Fibroblast of skin of left quadriceps (primary cell): Measurements from ENCODE around the gene LEMD1.
"Not testable (repeated sequence)": the region's sequence is repeated elsewhere in the genome, so short reads cannot be mapped to it uniquely, and the experiment has no call there.

Experiments
- DNase-seq, 2 experiments: peaks; one replicate each; pipeline ENCODE4 v3.0.0-alpha.2; 2013; ENCODE audit warnings: low read depth in 2 of 2

Gene LEMD1

DNA sequence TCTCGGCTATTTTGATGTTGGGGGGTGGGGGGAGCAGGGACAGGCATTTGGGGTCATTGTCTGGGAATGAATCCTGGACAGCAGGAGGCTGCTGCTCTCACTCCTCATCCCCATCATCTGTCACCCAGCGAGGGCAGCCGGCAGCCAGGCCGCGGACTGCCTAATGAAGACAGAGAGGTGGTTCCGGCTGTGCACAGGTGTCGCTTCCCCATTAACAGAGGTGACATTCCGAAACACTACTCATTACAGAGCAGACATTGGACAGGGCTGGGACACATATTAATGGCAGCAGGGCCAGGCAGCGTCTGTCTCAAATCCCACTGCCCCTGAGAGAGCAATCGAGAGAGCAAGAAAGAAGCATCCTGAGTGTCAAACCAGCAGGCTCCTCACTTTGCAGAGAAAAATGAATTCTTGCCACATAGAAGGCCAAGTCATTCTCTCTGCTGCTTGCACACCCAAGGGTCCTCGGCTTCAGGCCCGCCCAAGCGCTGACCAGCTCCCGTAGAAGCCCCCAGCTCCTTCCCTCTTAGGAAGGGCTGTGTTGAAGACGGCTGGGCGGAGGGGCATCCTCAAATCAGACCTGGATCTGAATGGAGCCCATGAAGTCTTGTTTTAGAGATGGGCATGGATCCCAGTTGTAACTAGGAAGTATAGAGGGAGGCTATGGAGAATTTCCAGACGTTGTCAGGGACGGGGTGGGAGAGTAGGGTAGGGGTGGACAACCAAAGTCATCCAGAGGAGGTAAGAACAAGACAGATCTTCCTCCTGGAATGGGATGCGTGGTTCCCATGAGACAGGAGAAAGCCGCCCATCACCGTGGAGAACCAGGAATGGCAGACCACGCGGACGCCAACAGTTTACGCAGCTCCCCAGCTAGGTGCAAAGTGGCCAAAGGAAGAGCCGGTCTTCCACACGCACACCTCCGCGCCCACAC lies 8.2 kb upstream of the LEMD1 start:
- no peak for DNase-seq

- no peak for DNase-seq
These were observed 3.2 kb upstream of the LEMD1 start for GRCh38 chr1:205424901-205425600.

DNA sequence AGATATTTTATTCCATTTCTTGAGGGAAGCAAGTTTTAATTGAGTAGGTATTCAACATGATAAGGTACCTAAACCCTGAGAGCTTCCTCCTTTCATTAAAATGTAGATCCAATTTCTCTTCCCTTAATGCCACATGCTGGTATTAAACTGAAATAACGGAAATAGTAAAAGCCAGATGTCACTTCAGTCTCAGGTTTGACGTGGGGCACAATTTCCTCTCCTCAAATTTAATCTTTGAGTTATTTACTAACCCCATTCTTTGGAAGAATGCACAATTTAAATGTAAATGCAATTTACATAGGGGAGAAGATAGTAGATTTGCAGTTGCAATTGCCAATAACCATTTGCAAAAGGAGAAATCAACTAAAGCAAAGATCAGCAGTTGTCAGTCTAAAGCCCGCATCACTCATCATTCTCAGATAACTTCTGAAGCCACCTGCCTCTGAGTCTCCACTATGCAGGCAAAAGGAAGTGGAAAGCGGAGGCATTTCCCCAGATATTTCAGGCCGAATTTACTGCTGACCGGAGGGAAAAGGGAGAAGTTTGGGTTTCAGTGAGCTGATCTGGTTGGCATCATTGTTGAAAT lies 2.1 kb upstream of the LEMD1 start:
- DNase-seq, result no peak

DNA sequence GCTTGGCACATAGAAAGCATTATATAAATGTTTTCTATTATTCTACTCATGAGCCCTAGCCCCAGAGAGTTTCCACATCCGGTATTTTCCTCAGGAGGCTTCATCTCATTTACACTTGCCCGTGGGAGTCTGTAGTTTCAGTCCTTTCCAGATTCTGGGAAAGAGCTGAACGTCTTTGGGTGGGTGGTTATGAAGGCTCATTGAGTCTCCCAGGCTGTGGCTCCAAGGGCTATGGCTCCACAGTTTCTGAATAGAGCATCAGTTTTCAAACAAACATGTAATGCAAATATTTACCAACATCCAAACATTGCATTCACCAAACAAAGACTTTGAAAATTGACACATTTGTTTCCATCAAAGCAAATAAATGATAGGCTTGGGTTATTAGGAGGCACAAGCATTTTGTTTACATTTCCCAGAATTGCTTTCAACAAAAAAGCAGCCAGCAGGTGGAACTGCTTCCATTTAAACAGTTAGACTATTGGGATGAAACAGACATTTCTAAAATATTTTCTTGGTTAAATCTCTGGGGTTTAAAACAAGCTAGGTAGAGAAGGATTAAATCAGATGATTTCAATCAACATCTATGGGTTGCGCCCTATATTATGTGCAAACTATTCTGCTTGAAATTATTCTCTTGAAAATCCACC lies 1.3 kb upstream of the LEMD1 start:
- no peak for DNase-seq

DNA sequence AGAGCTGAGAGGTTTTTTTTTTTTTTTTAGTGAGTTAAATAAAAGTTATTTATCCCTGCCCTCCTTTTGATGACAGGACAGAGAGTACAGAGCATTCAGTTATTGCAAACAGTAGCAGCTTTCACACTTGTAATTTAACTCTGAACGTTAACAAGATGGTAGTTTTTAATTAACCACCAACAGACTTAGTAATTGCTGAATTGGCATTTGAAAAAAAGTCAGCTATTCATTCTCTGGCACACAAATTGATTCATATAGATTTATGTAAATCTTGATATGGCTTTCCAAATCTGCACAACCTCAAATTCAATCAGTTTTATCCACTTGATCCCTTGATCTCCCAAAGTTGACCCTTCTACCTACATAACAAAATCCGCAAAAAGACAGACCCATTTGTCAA lies 918 bp downstream of the LEMD1 start:
- DNase-seq, result no peak

- DNase-seq, result no peak
These were observed 3.8 kb downstream of the LEMD1 start for GRCh38 chr1:205417870-205418635.

DNA sequence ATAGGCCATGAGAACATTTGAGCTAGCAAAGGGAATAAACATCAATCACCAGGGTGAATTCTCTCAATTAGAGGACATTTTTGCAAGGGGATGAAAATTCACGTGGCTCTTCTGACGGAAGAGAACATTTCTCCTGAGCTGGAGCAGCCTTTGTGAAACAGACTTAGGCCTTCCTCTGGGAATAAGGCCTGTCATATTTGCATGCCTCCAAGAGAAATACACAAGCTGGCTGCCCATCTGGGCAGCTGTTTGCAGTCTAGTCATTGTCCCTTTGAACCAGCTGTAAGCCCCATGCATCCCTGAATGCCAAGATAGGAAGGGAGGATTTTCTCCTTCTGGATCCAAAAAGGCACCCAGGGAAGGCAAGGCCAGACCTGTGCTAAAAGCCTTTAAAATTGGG lies 5.5 kb downstream of the LEMD1 start:
- no peak for DNase-seq

DNA sequence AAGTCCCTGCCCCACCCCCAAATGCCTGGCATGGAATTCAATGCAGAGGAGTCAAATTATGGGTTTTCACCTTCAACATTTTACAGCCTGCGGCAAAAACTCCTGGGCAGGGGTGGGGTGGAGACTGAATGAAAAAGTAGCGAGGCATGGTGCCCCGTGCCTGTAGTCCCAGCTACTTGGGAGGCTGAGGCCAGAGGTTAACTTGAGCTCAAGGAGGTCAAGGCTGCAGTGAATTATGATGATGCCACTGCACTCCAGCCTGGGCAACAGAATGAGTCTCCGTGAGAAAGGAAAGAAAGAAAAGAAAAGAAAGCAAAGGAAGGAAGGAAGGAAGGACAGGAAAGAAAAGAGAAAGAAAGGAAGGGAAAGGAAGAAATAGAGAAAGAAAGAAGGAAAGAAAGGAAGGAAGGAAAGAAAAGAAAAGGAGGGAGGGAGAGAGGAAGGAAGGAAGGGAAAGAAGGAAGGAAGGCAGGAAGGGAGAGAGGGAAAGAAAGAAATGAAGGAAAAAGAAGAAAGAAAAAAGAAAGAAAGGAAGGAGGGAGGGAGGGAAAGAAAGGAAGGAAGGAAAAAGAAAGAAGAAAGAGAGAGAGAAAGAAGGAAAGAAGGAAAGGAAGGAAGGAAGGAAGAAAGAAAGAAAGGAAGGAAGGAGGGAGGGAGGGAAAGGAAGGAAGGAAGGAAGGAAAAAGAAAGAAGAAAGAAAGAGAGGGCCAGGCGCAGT lies 11.1 kb downstream of the LEMD1 start:
- no peak for DNase-seq

- no peak for DNase-seq
These were observed 13.9 kb downstream of the LEMD1 start for GRCh38 chr1:205407970-205408369.

DNA sequence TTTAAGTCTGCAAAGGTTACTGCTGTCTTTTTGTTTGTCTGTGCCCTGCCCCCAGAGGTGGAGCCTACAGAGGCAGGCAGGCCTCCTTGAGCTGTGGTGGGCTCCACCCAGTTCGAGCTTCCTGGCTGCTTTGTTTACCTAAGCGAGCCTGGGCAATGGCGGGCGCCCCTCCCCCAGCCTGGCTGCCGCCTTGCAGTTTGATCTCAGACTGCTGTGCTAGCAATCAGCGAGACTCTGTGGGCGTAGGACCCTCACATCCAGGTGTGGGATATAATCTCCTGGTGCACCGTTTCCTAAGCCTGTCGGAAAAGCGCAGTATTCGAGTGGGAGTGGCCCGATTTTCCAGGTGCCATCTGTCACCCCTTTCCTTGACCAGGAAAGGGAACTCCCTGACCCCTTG lies 15.6 kb downstream of the LEMD1 start:
- DNase-seq, result not testable (repeated sequence)

- DNase-seq, result not testable (repeated sequence)
These were observed 17.4 kb downstream of the LEMD1 start for GRCh38 chr1:205404484-205404883.

DNA sequence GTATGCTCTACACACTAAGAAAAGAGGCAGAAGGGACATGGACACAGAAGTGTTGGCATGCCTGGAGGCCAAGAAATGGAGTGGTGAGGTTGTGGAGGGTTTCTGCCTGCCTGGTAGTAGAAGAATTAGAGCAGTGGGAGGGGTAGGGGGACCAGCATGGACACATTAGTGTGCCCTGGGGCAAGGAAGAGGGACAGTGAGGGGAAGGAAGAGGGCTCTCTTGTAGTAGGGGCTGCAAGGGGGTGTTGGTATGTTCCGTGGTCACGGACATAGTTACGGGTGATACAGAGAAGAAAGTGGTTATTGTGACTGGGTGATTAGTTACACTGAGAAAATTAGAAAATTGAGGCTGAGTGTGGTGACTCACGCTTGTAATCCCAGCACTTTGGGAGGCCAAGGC lies 23.3 kb downstream of the LEMD1 start:
- no peak for DNase-seq

GRCh38 chr1:205396967-205397616 lies 24.8 kb downstream of the LEMD1 start:
- DNase-seq, result peak in 1 of 2 experiments; percentile 6

DNA sequence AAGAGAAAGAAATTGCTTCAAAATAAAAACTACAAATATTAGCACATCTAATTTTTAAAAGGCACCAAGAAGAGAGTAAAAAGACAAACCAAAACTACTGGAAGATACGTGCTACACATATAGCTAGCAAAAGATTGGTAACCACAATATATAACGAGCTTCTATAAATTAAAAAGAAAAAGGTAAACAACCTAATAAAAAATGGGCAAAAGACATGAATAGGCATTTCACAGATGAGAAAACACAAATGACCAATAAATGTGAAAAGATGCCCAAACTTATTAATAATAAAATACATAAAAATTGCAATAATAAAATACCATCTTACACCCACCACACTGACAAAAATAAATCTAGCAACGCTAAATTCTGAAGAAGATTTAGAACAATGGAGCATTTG lies 26.2 kb downstream of the LEMD1 start:
- no peak for DNase-seq

GRCh38 chr1:205392650-205393049 lies 29.2 kb downstream of the LEMD1 start:
- DNase-seq, result no peak

DNA sequence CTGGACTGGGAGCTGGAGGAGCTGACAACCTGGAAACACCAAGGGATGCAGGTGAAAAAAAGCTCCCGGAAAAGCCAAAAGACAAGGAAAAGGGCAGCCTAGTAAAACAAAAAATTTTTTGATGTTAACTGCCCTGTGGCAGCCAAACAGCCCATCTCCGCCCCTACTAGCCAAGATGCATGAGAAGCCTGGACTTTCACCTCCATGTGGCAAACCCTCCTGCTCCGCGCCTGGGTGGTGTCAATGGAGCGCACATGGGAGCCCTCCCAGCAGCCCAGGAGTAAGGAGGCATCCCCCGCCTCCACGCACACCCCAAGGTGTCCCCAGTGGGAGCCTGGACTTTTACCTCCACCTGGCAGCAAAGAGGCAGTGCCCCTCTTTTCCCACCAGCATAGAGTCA lies 30.5 kb downstream of the LEMD1 start:
- no peak for DNase-seq

DNA sequence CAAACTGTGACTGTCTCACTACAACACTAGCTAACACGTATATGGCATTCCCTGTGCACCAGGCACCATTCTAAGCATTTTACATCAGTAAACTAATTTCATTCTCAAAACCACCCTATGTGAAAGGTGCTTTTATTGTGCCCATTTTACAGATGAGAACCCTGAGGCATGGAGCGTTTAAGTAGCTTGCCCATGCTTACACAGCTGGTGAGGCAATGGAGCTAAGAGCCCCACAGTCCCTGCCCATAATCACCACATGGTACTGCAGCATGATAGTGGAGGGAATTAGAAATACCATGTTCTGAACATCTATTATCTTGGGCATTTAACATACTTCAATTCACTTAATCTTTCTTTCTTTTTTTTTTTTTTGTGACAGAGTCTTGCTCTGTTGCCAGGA lies 34.0 kb downstream of the LEMD1 start:
- no peak for DNase-seq

- not testable (repeated sequence) for DNase-seq
These were observed 38.9 kb downstream of the LEMD1 start for GRCh38 chr1:205382990-205383389.

DNA sequence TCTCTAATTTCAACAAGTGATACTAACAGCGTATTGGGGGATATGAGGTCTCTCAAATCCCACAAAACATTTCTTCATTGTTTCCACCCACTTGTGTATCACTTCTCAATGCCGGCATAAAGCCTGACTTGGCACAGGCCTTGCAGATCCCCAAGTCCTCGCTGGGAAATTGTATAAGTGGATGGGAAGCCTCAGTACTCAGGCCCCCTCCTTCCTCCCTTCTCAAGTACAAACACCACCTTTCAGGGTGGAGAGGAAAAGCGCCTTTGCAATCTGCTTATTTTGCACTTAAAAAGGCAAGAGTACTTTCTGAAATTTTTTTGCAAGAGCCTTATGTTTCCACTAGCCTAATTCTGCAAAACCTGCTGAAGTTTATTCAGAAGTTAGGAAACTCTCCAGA lies 39.3 kb downstream of the LEMD1 start:
- DNase-seq, result no peak

DNA sequence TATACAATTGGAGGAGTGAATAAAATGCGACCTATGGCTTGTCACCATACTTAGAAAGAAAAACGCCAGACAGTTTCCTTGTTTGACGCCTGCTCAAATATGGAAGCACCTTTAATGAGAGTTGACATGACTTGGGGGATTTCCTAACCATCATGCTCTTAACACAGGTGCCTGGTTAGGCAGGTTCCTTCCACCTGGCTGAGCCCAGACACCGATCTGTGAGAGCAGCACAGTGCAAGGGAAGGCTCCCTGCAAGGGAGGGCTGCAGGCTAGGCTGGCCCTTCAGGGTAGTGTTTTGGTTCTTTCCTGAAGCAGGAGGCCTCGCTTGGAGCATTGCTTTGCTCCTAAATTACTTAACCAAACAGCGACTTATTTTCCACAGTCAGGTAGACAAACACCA lies 40.6 kb downstream of the LEMD1 start:
- DNase-seq, result no peak
